Effector CD4-positive, alpha-beta T cell (primary cell): ENCODE measurements around the gene ZNF653.
"Not testable (repeated sequence)": the region's sequence is repeated elsewhere in the genome, so short reads cannot be mapped to it uniquely, and the experiment has no call there.

Source experiments
- DNase-seq: peaks from one replicate; pipeline ENCODE4 v3.0.0-alpha.2; 2020

Gene ZNF653

DNA sequence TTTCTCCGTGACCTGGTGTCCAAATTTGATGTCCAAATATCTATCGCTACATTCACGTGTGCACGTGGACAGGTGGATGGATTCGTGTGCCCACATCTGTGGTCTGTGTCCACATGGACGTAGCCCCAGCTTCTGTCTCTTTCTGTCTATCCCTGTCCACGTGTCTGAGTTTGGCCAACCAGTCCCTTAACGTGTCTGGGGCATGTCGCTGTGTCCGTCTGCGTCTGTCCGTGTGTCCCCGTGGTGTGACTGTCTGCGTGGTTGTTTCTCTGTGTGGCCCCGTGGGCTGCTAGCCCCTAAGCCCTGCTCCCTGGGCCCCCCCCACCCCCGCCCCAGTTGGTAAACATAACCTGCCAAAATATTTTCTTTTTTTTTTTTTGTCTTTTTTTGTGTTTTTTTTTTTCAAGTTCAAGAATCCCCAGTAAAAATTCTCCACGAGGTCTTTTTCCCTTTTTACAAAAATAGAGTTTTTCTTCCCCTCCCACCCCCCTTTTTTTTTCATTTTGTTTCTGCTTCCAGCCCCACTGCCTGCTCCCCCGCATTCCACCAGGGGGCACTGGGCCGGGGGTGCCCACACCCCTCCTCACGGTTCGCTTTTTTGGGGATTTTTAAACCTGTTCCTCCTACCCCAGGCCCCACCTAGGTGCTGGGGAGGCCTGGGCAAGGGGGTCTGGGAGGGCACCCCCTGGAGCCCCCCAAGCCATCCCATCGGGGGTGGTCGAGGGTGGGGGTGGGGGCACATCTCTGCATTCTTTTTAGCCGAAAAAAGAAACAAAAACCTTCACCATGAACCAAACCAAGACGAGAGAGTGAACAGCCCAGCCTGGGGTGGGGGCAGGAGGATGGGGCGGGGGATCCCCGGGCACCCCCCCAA lies 51.9 kb downstream of the ZNF653 start:
- DNase-seq, result no peak

DNA sequence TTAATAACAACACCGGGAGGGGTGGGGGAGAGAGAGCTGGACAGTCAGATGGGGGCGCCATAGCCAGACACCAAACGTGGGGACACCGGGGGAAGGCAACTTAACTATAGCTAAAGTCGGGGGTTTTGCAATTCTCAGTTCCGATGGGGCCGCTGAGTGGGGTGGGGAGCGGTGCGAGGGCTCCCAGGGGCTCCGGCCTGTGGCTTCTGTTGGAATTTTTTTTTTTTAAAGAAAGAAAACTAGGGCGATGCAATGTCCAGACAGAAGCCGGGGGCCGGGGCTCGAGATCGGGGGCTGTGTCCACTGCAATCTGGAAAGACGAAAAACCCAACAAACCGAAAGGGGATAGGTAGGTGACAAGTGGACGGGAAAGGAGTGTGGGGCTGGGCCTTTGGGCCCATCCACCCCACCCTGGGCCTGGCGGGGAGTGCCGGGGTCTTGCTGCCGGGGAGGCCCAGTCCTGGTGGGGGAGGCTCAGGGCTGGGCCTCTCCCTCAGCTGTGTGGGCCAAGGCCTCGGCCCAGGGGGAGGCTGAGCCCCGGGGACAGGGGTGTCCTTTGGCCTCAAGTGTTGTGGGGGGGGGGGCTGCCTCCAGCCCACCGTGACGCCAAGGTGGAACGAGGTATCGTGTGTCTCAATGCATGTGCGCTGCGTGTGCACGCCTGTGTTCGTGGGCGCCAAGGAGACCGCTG lies 52.9 kb downstream of the ZNF653 start:
- no peak for DNase-seq

DNA sequence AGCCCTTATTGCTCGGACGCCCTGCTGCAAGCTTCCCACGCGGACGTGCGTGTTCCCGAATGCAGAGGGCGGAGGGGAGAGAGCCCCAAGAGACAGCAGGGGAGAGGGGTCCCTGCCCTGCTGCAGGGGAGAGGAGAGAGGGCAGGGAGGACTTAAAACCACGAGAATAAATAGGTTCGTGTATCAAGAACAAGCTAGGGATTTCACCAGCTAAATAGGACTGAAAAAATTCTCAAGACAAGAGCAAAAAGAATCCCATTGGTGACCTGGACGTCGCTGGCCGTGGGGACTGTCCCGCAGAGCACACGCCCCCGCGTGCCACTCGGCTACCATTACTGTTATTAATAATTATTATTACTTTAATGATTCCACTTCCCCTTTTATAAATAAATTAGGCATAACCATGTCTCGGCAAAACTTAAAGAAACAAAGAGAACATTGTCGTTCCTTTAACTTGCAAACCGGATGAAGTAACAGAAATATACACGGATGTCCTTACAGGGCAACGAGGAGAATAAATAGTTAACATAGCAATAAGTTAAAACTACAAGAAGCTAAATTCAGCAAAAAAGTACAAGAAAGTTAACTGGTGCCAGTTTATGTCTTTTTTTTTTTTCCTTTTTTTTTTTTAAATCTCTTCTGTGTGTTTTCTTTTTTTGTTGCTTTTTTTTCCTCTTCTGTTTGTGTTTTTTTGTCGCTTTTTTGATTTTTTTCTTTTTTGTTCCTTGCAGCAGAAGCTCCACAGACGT lies 53.6 kb downstream of the ZNF653 start:
- no peak for DNase-seq

- no peak for DNase-seq
These were observed 54.2 kb downstream of the ZNF653 start for GRCh38 chr19:11451327-11451870.

- no peak for DNase-seq
These were observed 54.9 kb downstream of the ZNF653 start for GRCh38 chr19:11450570-11451326.

GRCh38 chr19:11448923-11449554 lies 56.6 kb downstream of the ZNF653 start:
- no peak for DNase-seq

- DNase-seq, result no peak
These were observed 57.2 kb downstream of the ZNF653 start for GRCh38 chr19:11448410-11448809.

DNA sequence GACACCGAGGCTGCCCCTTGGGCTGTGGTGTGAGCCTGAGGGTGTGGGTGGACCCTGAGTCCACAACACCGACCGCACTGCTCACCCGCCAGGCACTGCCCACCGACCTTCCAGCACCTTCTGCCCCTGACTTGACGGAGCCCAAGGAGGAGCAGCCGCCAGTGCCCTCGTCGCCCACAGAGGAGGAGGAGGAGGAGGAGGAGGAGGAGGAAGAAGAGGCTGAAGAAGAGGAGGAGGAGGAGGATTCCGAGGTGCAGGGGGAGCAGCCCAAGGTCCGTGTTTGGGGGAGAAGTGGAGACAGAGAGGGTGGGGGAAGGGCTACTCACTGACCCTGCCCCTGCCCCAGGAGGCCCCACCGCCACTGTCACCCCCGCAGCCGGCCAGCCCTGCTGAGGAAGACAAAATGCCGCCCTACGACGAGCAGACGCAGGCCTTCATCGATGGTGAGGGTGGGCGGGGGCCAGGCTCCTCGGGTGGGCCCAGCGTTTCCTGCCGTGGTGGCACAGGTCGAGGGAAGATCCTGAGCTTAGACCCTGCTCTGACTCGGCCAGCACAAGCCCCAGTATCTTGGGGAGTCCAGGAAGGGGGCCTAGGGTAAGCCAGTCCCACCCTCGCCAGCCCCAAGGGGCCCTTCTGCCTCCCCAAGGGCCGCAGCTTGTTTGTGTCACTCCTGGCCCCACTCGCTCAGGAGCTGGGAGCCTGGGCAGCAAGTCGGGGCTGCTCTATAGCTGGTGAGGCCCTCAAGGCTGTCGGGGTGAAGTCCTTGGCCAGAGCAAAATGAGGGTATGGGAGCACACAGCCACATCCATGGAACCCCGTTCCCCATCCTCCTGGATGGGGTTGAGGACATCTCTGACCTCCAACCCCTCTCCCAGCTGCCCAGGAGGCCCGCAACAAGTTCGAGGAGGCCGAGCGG lies 58.0 kb downstream of the ZNF653 start:
- no peak for DNase-seq

DNA sequence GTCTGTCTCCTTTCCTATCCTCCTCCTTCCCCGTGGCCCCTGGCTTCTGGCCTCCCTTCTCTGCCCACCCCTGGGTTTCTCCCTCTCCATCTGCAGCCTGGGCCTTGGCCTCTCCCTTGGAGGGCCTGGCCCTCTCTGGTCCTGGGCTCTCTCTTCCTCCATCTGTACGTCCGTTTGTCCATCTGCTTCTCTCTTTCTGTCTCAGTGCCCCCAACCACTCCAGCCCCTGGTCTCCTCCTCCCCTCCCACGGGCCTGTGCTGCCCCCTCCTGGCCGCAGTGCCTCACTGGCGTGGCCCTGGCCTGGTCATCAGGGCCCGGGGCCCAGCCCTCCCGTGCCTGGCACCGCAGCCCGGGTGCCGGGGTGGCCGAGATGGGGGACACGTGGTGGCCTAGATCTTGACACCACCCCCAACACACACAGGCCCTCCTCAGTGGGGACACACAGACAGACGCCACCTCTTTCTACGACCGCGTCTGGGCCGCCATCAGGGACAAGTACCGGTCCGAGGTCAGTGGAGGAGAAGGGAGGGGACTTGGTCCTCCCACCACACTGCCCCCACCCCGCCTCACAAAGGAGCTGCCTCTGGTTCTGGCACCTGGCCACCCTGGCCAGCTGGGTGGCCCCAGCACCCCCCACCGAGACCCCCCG lies 58.9 kb downstream of the ZNF653 start:
- peak; percentile 43 for DNase-seq

DNA sequence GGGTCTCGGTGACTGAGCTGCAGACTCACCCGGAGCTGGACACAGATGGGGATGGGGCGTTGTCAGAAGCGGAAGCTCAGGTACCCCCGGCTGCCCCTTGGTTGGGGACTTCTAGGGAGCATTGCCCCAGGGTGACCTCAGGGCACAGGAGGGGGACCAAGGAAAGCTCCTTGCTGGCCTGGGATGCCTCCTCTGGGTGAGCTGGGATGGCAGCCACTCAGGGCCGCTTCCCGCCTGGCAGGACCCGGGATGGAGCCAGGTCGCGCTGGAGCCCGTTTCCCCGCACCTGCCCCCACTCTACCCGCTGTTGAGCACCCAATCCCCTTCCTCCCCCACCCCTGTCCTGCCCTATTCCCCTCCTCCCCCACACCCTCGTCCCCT lies 59.4 kb downstream of the ZNF653 start:
- DNase-seq, result no peak

GRCh38 chr19:11445141-11445540 lies 60.5 kb downstream of the ZNF653 start:
- DNase-seq, result no peak

GRCh38 chr19:11444059-11444458 lies 61.6 kb downstream of the ZNF653 start:
- no peak for DNase-seq

- DNase-seq, result no peak
These were observed 67.7 kb downstream of the ZNF653 start for GRCh38 chr19:11437955-11438354.

DNA sequence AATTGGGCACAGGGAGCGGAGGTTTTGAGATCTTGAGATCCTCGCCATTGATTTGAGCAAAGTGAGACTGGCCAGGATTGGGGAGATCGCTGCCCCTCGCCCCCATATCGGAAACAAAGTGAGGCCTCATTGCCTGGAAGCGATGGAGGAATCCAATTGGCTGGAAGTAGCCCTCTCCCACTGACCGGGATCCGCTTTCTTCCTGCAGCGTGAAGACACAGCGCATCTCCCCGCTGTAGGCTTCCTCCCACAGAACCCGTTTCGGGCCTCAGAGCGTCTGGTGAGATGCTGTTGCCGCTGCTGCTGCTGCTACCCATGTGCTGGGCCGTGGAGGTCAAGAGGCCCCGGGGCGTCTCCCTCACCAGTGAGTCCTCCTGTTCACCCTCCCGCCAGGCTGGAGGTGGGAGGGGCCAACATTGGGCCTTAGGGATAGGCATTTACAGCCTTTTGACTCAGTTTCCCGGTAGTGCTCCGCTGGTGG lies 69.8 kb downstream of the ZNF653 start:
- no peak for DNase-seq

GRCh38 chr19:11435057-11435832 lies 70.4 kb downstream of the ZNF653 start, which contains the start of the genes ODAD3 and PRKCSH:
TSS of gene ODAD3 (minus strand) at chr19:11435121. CDS start at chr19:11435016, 105 bp downstream.
TSS of gene PRKCSH (plus strand) at chr19:11435635. CDS start at chr19:11436118, 483 bp downstream.
- DNase-seq, result peak; percentile 95

DNA sequence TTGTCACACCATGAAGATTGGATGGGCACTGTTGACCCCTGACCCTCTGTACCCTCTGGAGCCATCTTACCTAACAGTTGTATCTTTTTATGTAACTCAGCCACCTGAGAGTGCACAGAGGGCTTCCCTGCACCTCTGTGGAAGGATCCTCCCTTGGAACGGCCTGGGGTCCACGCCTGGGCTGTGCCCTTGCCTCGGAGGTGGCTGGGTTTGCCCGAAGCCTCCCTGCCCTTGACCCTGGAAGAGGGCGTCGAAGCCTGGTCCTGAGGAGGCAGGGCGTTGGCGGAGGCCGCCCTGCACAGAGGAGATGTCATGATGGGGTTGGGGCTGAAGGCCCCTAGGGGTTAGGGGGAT lies 71.0 kb downstream of the ZNF653 start:
- no peak for DNase-seq

DNA sequence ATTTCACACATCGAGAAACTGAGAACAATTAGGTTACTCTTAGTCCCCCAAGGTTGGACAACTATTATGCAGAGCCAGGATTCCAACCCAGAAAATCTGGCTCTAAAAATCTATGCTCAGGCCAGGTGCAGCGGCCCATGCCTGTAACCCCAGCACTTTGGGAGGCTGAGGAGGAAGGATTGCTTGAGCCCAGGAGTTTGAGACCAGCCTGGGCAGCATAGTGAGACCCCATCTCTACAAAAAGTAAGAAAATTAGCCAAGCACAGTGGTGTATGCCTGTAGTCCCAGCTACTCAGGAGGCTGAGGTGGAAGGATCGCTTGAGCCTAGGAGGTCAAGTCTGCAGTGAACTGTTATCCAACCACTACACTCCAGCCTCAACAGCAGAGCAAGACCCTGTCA lies 72.1 kb downstream of the ZNF653 start:
- DNase-seq, result not testable (repeated sequence)
